HG03135 (cell line): Measurements from ENCODE around the gene COL23A1.
"Not testable (repeated sequence)": the region's sequence is repeated elsewhere in the genome, so short reads cannot be mapped to it uniquely, and the experiment has no call there.

Source experiments
- ATAC-seq: cut with Tn5 transposase; IDR thresholded peaks from one replicate; pipeline ENCODE4 v1.9.1; 2021; ENCODE audit warnings: mild to moderate bottlenecking, moderate library complexity; ENCODE audit not compliant: unreplicated experiment

Gene COL23A1

DNA sequence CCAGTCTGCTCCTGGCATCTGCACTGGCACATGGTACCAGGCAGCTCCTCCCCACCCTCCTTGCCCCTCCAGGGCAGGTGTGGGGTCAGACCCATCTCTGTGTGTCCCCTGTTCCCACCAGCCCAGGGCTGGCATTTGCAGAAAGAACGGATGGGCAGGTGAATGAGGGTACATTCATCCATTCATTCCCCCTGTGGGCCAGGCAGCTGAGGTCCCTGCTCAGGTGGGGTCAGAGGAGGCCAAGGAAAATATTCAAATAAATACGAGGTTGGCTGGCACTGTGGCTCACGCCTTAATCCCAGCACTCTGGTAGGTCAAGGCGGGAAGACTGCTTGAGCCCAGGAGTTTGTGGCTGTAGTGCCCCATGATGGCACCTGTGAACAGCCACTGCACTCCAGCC lies 332.5 kb downstream of the COL23A1 start:
- ATAC-seq, result no peak

DNA sequence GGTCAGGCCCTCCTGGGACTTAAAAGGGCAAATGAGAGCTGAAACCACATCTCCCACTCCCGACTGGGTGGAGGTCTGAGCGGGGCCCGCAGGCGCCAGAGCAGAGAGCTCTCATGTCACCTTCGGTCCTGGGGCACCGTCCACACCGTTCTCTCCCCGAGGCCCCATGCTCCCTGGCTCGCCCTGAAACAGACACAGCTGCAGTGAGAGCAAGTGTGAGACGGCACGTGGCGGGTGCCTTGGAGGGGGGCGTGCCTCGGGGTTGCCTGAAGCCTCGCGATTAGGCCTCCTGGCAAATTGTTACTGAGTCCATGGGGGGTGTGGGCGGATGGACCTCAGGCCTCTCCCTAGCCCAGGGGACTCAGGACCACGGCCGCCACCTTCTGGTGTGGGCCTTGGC lies 333.4 kb downstream of the COL23A1 start:
- no peak for ATAC-seq

- ATAC-seq, result not testable (repeated sequence)
These were observed 336.6 kb downstream of the COL23A1 start for GRCh38 chr5:178253632-178254031.

GRCh38 chr5:178252258-178252657 lies 337.9 kb downstream of the COL23A1 start:
- ATAC-seq, result no peak

GRCh38 chr5:178250263-178250662 lies 339.9 kb downstream of the COL23A1 start:
- ATAC-seq, result no peak

- no peak for ATAC-seq
These were observed 340.8 kb downstream of the COL23A1 start for GRCh38 chr5:178249191-178249989.

- no peak for ATAC-seq
These were observed 341.4 kb downstream of the COL23A1 start for GRCh38 chr5:178248750-178249149.

GRCh38 chr5:178247481-178248456 lies 342.4 kb downstream of the COL23A1 start:
- no peak for ATAC-seq

DNA sequence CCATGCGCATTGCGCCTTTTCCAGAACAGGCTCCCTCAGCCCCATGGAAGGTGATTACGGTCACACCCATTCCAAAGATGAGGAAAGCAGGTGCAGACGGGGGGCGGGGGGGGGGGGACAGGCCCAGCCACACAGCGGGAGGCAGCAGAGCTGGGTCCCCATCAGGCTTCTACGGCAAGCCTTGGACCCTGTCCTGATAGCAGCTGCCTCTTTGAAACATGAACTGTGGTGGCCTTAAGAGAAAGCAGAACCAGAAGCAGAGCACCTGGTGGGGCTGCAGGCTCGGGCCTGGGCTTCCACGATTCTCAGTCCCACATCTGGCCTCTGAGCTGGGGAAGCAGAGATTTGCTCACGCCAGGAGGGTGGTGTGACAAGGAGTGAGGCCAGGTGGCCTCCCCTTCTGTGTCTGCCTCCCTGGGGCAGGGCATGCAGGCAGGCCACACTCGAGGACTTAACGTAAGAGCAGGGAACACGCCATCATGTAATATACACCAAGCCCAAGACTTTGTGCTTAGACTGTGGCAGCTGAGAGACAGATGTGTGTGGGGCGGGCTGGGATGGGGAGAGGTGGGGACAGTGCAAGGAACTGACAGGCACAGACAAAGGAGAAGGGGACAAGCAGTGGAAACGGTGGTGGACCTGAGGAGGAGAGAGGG lies 343.4 kb downstream of the COL23A1 start:
- no peak for ATAC-seq

DNA sequence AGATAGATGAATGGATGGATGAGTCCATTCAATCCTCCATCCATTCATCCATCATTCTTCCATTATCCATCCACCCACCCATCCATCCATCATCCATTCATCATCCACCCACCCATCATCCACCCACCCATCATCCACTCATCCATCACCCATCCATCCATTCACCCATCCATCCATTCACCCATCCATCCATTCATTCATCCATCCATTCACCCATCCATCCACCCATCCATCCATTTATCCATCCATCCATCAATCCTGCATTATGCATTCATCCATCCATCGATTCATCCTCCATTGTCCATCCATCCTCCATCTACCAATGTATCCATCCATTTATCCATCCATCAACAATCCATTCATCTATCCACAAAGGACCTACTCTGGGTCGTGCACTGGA lies 344.8 kb downstream of the COL23A1 start:
- ATAC-seq, result no peak

DNA sequence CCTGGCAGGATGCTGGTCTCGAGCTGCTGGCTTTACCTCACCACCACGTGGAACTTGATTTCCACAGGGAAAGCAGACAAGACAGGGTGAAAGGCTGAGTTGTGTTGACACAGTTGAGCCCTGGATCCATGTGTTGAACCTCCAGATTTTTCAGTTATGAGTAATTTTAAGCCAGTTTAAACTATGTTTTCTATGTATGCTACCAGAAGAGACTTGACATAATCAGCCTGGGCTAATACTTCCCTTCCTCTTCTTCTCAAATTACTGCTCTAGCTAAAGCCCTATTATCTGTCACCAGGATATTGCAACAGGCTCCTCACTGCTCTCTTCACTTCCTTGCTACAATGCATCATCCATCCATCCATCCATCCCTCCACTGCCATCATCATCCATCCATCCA lies 345.6 kb downstream of the COL23A1 start:
- no peak for ATAC-seq

- ATAC-seq, result no peak
These were observed 347.8 kb downstream of the COL23A1 start for GRCh38 chr5:178242416-178242815.

DNA sequence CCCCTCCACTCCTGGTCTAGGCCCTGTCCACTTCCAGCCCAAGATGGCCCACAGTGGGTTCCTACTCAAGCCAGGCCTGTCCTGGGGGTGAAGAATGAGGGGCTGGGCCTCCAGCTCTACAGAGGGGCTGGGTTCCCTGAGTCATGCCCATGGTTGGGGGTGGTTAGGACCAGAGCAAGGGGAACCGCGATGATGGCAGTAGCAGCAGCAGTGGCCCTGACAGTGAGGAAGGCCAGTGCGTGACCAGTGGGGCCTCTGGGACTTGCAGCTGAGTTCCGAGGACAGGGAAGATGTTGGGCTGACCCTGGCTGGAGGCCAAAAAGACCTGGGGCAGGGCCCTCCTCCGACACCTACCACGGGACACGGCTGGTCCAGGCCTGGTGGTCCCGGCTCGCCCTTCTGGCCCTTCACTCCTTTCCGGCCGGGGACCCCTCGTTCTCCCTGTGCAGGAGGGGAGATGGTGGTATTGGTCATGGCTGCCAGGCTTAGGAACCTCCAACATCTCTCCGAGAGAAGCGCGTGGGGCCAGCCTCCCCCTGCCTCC lies 348.4 kb downstream of the COL23A1 start:
- no peak for ATAC-seq

DNA sequence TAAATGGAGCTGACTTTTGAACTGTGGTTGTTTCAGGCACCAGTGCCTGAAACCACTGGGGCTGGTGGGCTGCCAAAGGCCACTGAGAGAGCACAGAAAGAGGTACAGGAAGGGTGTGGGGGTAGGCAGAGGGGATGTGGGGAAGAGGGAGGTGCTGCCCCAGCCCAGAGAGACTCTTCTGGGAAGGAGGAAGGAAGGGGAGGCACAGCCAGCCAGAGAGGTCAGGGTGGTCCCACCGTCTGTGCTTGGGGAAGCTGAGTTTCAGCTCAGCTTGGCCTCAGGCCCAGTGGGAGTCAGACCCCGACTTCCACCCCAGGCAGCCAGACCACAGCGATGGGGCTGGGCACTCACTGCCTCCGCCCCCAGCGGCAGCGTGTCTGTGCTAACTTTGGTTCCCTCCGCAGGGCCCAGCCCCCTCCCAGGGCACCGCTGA lies 348.9 kb downstream of the COL23A1 start:
- ATAC-seq, result no peak

GRCh38 chr5:178240766-178241165 lies 349.4 kb downstream of the COL23A1 start:
- no peak for ATAC-seq

DNA sequence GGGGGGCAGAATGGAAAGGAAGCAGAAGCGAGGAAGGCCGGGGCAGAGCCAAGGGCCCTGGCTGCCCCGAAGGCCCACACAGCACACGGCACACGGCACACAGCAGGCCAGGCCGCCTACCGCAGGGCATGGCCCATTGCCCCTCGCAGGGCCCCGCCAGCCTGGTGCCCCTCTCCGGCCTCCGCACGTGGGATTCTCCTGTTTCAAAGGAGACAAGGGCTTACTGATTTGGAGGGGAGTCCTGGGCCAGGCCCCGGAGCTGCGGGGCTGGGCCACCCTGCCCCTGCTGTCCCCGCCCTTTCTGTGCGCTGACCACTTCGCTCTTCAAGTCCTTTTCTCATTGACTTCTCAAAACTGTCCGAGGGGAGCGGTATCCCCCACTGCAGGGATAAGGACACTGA lies 349.9 kb downstream of the COL23A1 start:
- no peak for ATAC-seq

- not testable (repeated sequence) for ATAC-seq
These were observed 350.4 kb downstream of the COL23A1 start for GRCh38 chr5:178239626-178240301.

GRCh38 chr5:178238711-178239592 lies 351.2 kb downstream of the COL23A1 start:
- no peak for ATAC-seq

- no peak for ATAC-seq
These were observed 351.9 kb downstream of the COL23A1 start for GRCh38 chr5:178238313-178238635.
